Activated naive CD4-positive, alpha-beta T cell treated with anti-CD3 and anti-CD28 coated beads, Interleukin-2, amount 50 U/mL, for 72 hours (primary cell): Measurements from ENCODE around the gene CST3. TPM values are rescaled to one million over a fixed set of nuclear protein-coding genes. Genes with fewer than 3 reads are reported as not detected.

ENCODE experiments used
- total RNA-seq, 2 donors: library from RNA; stranded (reverse); gene quantifications; one replicate each; pipeline ENCODE4 v1.2.3, GENCODE V29; 2022

Gene CST3
- total RNA-seq, 2 donors from 2014 or later: 1.2 TPM; not detected in 1

Other genes with a start within 250 kb of the CST3 start
- 10 to 100 TPM; 10.1 to 16.2 TPM for gene NAPB, start 216.5 kb downstream of the CST3 start, total RNA-seq
- not detected for gene CSTL1, start 198.3 kb downstream of the CST3 start, total RNA-seq
- gene CST11, start 185.1 kb downstream of the CST3 start, total RNA-seq: not detected
- gene CST8, start 146.8 kb downstream of the CST3 start, total RNA-seq: not detected
- gene CST9L, start 69.5 kb downstream of the CST3 start, total RNA-seq: not detected
- gene CST9, start 32.0 kb downstream of the CST3 start, total RNA-seq: not detected
- gene CST4, start 51.1 kb upstream of the CST3 start, total RNA-seq: not detected
- not detected for gene CST1, start 113.0 kb upstream of the CST3 start, total RNA-seq
- gene CST2, start 188.8 kb upstream of the CST3 start, total RNA-seq: not detected
- gene CST5, start 241.8 kb upstream of the CST3 start, total RNA-seq: not detected